GM15510 (cell line): ENCODE measurements around the gene VKORC1L1.

Experiments
- POLR2A ChIP-seq: IDR thresholded peaks from 3 replicates; pipeline ENCODE4 v1.6.1; 2011; ENCODE audit warnings: borderline replicate concordance; ENCODE audit not compliant: insufficient read length; ENCODE audit errors: extremely low read depth

Gene VKORC1L1

GRCh38 chr7:65981965-65982792 is 109.3 kb downstream of the VKORC1L1 start, which contains the start of gene GUSB:
TSS of gene GUSB (minus strand) at chr7:65982213. CDS start at chr7:65982183, 30 bp downstream.
- peak; percentile 85 for TF ChIP-seq POLR2A

DNA sequence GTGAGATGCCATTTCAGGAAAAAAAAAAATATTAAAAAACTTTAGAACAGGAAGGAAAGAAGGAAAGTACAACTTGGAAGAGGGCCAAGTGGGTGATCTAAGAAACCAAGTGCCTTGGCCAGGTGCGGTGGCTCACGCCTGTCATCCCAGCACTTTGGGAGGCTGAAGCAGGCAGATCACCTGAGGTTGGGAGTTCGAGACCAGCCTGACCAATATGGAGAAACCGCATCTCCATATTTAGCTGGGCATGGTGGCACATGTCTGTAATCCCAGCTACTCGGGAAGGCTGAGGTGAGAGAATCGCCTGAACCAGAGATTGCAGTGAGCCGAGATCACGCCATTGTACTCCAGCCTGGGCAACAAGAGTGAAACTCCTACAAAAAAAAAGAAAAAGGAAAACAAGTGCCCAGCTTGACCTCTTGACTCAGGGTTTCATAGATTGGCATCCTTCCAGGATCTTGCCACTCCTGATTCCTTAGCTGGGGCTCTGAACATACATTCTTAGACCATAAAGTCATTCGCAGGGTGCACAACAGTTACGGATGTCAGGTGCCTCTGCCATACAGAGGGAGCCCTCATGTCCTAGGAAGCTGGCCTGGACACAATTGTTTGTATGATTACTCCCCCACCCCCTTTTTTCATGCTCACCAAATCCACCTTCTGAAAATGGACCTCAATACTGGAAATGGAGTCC is 111.2 kb downstream of the VKORC1L1 start:
- no peak for TF ChIP-seq POLR2A

- no peak for TF ChIP-seq POLR2A
These were observed 115.2 kb downstream of the VKORC1L1 start for GRCh38 chr7:65988084-65988483.

DNA sequence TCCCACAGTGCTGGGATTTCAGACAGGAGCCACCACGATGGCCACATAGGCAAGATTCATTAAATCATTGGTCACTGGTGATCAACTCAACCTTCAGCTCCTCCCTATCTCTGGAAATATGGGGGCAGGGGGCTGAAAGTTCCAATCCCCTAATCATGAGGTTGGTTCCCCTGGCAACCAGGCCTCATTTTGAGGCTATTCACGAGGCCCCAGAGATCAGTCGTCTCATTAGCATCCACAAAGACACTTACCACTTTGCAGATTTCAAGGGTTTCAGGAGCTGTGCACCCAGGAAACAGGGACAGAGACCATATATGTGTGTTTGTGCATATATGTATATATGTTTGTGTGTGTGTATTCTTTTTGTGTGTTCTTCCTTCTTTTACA is 116.8 kb downstream of the VKORC1L1 start:
- no peak for TF ChIP-seq POLR2A

DNA sequence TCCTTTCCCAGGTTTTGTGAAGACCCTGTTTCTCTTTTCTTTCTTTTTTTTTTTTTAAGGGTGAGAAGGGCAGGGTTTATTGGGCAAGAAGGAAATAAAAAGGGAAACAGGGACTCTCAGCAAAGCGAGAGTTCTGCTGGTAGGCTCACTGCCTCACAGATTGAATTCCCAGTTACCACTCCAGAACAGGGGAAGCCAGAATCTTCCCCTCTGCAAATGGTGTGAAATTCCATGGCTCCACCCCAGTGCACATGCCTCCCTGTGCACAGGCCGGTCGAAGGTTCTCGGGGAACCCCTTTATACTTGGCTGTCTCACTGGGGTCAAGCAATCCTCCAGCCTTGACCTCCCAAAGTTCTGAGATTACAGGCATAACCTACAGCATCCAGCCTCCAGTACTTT is 119.7 kb downstream of the VKORC1L1 start:
- TF ChIP-seq POLR2A, result no peak

DNA sequence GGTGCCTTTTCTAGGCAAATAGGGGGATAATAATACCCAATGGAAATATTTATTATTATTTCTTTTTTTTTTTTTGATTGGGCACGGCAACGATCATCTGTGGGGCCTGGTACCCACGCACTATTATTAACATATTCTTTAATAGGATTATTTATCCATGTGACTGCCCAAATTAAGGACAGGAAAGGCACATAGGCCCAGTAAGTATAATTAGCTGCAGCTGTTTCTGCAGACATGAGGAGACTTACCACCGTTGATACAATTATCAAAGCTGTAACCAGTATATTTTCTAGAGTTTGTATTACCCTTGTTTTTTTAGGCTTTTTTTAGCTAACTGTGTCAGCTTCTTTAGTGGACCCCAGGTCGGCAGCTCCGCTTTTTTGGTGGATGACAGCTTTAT is 134.4 kb downstream of the VKORC1L1 start:
- no peak for TF ChIP-seq POLR2A
